ENCODE results near the gene KLRF2.
"Not testable (repeated sequence)": the region's sequence is repeated elsewhere in the genome, so short reads cannot be mapped to it uniquely, and the experiment has no call there.

KLRF2 gene

DNA sequence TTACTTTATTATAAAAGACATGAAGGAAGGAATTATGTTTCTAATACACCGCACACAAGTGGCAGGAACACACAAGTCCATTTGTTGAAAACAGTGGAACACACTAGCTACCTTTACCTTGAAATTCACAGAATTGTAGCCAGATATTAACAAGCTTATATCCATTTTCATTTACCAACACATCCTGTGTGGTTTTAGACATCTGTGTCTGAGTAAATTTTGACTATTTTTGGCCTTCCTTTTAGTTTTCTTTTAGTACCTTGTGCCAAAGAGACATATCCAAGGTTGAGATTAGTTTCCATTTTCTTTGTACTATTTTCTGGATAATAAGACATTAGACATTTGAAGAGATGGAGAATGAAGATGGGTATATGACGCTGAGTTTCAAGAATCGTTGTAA is at the start of gene KLRF2:
KLRF2 (plus strand) TSS at position 244 of the 400 bp plus-strand sequence; CDS start at position 351, 107 bp downstream.
- no peak for DNase-seq

GRCh38 chr12:9831720-9832119 is 49.6 kb upstream of the KLRF2 start:
- DNase-seq = no peak

DNA sequence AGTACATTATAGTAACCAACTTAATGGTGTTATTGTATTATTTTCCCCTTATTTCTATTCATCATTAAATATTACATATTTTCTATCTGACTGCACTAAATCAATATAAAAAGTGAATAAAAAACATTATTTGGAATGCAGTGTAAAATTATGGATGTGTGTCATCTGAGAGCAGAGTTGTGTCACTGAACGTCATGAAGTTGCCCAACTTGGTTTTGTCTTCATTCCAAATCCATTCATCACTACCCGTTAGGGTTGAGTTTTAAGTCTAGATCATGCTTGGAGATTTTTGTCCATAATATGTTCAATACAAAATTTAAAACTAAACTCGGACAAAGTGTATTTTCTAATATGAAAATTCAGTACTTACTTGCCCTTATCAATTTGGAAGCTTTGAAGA is 37.9 kb upstream of the KLRF2 start:
- DNase-seq = no peak

DNA sequence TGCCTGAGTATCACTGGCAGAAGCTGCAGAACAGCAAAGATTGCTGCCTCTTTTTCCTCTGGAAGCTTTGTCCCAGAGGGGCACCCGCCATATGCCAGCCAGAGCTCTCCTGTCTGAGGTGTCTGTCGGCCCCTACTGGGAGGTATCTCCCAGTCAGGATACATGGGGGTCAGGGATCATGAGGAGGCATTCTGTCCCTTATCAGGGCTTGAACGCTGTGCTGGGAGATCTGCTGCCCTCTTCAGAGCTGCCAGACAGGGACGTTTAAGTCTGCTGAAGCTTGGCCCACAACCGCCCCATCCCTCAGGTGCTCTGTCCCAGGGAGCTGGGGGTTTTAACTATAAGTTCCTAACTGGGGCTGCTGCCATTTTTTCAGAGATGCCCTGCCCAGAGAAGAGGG is 32.4 kb upstream of the KLRF2 start:
- no peak for DNase-seq

DNA sequence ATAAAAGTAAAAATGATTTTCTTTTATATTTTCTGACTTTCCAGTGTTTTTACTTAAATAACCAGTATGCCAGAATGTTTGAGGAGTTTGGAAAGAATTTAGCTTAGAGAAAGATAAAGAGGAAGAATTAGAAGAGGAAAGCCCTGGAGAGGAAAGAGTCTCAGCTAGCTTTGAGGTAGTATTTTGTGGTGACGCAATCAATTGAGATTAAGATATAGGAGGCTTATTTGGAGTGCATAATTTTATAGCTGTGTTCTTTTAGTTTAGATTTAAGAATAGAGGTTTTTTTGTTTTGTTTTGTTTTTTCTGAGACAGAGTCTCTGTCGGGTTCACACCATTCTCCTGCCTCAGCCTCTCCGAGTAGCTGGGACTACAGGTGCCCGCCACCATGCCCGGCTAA is 30.2 kb upstream of the KLRF2 start:
- no peak for DNase-seq

GRCh38 chr12:9851927-9852326 is 29.4 kb upstream of the KLRF2 start:
- no peak for DNase-seq

- DNase-seq = no peak
Measured at GRCh38 chr12:9856151-9856550, 25.1 kb upstream of the KLRF2 start.

- DNase-seq = no peak
Measured at GRCh38 chr12:9856894-9857293, 24.4 kb upstream of the KLRF2 start.

DNA sequence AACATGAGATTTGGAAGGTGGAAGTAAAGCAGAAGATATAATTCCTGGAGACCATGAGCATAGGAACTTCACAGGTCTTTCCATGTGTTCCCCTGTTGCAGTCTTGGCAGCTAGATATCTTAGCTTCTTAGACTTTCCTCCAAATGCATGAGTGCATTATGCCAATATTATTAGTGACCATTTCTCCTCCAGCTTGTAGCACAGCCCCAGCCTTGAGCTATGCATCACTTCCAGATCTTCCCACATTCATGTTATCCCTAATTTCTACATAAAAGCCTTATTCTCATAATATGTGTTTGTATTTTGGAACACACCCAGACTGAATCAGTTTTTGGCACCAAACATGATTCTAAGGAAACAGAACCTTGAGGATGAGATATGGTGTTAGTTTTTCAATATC is 23.2 kb upstream of the KLRF2 start:
- no peak for DNase-seq

DNA sequence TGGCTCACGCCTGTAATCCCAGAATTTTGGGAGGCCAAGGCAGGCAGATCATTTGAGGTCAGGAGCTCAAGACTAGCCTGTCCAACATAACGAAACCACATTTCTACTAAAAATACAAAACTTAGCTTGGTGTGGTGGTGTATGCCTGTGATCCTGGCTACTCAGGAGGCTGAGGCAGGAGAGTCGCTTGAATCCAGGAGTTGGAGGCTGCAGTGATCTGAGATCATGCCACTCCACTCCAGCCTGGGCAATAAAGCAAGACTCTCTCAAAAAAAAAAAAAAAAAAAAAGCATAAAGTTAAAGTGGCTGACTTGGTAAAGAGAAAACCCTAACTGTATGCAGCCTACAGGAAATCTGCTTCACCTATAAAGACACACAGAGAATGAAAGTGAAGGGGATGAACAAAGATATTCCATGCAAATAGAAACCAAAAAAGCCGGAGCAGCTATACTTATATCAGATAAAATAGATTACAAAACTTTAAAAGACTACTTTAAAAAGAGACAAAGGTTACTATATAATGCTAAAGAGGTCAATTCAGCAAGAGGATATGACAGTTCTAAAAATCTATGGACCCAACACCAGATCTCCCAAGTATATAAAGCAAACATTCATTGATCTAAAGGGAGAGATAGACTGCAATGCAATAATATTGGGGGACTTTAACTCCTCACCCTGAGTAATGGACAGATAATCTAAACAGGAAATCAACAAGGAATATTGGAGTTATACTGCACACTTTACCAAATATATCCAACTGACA is 16.2 kb upstream of the KLRF2 start:
- peak; percentile 28 for DNase-seq

DNA sequence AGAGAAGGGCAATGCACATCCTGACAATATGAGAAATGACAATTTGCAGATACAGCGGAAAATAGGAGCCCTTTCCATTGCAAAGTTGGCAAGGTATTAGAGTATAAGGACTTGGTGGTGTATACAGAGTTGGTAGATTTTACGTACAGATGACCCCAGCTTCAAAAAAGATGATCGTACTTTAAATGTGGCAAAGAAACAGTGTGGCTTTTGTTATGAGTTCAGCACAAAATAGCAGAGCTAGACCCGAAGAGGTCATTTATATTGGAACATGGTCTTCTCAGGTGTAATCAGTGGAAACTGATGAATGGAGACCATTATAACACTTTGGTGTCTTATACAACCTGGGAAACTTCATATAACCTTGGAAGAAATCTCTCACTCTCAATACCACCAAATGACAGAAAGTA is 14.4 kb upstream of the KLRF2 start:
- peak; percentile 16 for DNase-seq

- no peak for DNase-seq
Measured at GRCh38 chr12:9867531-9867930, 13.8 kb upstream of the KLRF2 start.

- no peak for DNase-seq
Measured at GRCh38 chr12:9868311-9868801, 12.9 kb upstream of the KLRF2 start.

GRCh38 chr12:9868951-9869306 is 12.4 kb upstream of the KLRF2 start:
- DNase-seq = no peak

DNA sequence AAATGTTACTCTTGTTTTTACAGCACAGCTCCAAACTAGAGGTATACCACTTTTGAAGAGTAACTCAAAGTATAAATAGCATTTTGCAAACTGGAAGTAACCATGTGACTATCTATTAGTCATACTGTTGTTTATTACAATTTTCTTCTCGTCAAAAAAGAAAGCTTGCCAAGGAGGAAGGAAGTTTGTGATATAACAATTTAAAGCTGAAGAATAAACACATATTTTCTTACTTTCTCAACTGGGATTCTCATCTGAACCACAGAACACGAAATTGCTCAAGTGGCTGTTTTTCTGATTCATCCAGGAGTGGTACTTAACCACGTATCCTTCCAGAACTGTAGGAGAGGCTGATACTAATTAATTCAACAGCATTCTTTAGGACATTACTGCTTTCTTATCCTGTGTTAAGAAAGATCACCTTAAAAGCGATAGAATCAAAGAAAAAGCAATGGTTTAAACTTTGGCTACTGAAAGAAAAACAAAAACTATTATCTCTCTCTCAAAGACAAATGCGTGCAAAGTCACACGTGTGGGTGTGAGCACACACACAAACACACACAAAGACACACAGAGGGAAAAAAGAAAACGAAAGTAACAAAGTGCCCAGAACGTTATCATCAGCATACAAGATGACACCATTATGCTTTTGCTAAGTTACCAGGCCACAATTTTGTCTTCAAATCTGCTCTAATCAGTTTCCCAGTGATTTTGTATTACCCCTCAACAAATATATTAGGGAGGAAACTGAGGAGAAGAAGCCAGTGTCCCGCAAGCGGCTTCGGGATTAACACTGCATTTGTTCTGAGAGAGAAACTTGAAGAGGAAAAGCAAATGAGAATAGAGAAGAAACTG is 11.8 kb upstream of the KLRF2 start, which contains the start of gene CLEC2B:
CLEC2B (minus strand) TSS at position 48 of the 855 bp plus-strand sequence.
- DNase-seq = peak; percentile 71

DNA sequence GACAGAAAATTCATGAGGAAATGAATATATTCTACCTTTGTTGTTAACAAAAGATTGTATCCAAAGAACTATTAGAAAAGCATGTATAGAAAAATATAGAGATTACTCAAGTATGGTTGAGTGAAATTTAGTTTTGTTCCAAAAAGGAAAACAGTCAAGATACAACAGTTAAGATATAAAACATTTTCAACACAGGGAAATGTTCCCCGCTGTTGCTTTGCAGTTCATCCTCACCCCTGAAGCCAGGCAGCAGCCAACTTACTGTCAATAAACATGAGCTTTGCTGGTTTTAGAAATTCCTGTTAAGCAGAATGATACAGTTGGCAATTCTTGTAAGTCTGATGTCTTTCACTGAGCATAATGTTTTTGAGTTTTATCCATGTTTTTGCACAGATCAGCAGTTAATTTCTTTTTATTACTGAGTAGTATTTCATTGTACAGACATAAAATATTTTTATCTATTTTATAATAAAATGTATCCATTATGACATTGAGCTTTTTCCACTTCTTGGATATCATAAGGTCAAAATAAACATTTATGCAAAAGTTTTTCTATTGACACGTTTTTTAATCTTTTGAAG is 10.9 kb upstream of the KLRF2 start:
- no peak for DNase-seq

- no peak for DNase-seq
Measured at GRCh38 chr12:9872162-9872561, 9.1 kb upstream of the KLRF2 start.

DNA sequence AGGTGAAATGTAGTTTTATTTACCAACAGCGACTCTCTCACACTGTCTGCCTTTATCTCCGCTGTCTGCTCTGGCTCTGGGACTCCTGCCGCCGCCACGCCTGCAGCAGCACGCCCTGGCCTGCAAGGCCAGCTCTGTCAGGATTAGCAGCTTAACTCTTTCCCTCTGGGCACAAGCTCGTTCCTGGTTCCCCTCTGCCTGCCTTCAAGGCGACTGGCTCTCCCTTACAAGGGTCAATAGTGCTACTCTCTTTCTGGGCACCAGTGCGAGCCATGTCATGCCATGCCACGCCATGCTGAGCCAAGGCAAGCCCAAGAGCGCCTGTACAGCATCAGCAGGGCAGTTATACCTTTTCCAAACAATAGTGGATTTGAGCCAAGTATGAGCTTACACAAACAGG is 8.5 kb upstream of the KLRF2 start:
- no peak for DNase-seq

- not testable (repeated sequence) for DNase-seq
Measured at GRCh38 chr12:9876120-9876519, 5.2 kb upstream of the KLRF2 start.

- DNase-seq = no peak
Measured at GRCh38 chr12:9880532-9881078, 684 bp upstream of the KLRF2 start.

DNA sequence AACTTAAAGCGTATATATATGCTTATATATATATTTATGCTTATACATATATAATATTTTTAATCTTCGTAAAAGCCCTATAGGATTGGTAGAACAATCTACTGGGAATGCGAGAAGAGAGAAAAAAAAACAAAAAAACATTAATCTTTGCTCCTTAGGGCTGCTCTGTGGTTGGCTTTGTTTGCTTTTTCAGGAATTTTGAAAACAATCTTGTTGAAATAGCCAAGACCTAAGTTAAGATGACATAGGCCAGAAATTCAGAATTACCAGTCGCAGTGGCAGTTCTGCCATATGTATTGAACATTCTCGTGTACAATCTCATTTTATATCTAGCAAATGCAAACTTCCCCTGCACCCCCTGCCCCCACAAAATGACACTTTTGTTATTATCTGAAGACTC is 699 bp downstream of the KLRF2 start:
- DNase-seq = no peak

- DNase-seq = no peak
Measured at GRCh38 chr12:9883175-9883574, 1.9 kb downstream of the KLRF2 start.

- no peak for DNase-seq
Measured at GRCh38 chr12:9888665-9889273, 7.5 kb downstream of the KLRF2 start.
